ENCODE measurements around the gene ACTN1. TPM values are rescaled to one million over a fixed set of nuclear protein-coding genes. Genes with fewer than 3 reads are reported as not detected.
A peak's percentile ranks its signal among the peaks of the same experiment; 100 is the strongest.

ACTN1 gene
- total and polyA plus RNA-seq, 8 donors = 24.4 to 133 (median 49.0) TPM

DNA sequence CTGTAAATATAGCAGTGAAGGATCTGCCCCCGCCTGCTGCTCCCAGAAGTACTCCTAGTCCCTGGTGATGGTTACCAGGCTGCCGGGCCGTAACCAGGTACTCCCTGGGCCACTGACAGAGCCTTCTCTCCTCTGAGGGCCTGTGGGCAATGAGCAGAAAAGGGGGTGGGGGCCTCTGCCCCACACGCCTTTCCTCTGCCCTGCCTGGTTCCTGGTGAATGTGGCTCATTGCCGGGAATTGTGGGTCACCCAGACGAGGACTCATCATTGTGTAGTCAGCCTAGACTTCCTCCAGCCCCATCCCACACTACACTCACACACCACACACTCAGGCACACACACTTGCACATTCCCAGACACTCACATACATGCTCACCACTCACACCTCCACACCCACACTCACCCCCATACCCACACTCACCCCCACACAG lies 35.7 kb upstream of the ACTN1 start:
- H3K4me3 ChIP-seq = no peak overlapping the region
- TF ChIP-seq, protein P1, sequence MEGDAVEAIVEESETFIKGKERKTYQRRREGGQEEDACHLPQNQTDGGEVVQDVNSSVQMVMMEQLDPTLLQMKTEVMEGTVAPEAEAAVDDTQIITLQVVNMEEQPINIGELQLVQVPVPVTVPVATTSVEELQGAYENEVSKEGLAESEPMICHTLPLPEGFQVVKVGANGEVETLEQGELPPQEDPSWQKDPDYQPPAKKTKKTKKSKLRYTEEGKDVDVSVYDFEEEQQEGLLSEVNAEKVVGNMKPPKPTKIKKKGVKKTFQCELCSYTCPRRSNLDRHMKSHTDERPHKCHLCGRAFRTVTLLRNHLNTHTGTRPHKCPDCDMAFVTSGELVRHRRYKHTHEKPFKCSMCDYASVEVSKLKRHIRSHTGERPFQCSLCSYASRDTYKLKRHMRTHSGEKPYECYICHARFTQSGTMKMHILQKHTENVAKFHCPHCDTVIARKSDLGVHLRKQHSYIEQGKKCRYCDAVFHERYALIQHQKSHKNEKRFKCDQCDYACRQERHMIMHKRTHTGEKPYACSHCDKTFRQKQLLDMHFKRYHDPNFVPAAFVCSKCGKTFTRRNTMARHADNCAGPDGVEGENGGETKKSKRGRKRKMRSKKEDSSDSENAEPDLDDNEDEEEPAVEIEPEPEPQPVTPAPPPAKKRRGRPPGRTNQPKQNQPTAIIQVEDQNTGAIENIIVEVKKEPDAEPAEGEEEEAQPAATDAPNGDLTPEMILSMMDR (IDR thresholded peaks at IDR 0.05) = no peak
- H3K27ac ChIP-seq = no peak overlapping the region
- no peaks in the 10 kb centered on the region for H3K9me3 ChIP-seq
- WGBS, 2 donors = 81 to 84% methylated on average over 6 of the region's 6 CpGs
- H3K4me1 ChIP-seq = no peaks in the 10 kb centered on the region
- no peaks in the 10 kb centered on the region for H3K27me3 ChIP-seq
- ATAC-seq = peak in 2 of 4 donors; percentile 49 to 57
- no peak for DNase-seq
- FAIRE-seq = no peak
- intact Hi-C loops (cut with DNase I) = no loop called here
- no peaks in the 10 kb centered on the region for H3K36me3 ChIP-seq

DNA sequence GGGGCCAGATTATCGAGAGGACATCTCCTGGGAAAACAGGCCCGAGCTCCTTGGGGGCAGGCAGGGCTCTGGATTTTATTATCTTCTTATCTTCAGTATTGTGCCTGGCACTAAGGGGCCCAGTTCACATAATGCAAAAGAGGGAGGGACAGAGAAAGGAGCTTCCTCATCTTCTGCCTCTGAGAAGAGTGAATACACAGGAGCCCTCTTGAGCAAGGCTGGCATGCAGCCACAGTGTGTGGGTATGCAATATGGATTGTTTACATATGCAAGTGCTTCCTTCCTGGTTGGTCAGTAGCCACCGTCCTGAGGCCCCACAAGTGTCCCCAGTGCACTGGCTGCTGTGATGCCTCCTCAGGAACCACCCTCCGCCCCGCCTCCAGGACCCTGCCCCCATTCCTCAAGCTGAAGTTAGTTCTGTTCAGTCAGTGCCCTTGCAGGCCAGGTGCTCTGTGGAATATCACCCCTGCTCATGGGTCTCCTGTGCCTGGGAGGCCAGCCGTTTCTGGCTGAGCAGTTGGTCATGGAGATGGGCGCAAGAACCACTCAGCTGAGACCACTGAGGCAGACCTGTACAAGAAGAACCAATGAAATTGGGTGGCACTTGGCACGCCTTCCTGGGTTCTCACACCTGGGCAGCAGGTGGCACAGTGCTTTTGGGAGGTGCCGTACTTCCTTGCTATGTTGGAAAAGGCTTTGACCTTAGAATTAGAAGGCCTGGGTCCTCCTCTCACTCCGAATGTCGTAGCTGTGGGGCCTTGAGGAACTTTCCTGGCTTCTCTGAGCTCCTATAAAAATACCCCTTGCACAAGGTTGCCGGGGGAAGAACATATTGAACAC lies 35.1 kb upstream of the ACTN1 start:
- no peaks in the 10 kb centered on the region for H3K36me3 ChIP-seq
- H3K27ac ChIP-seq = no peak overlapping the region
- no peak overlapping the region for H3K4me3 ChIP-seq
- H3K9me3 ChIP-seq = no peaks in the 10 kb centered on the region
- 72 to 73% methylated on average over 12 of the region's 12 CpGs for whole genome bisulfite sequencing, 2 donors
- no peaks in the 10 kb centered on the region for H3K4me1 ChIP-seq
- intact Hi-C loops (cut with DNase I) = no loop called here
- FAIRE-seq = no peak
- ATAC-seq = peak in 3 of 4 donors; percentile 43 to 84 (median 63)
- peak in 2 of 6 donors; percentile 19 to 50 for DNase-seq
- TF ChIP-seq, protein P1 (IDR thresholded peaks at IDR 0.05) = no peak
- no peaks in the 10 kb centered on the region for H3K27me3 ChIP-seq

DNA sequence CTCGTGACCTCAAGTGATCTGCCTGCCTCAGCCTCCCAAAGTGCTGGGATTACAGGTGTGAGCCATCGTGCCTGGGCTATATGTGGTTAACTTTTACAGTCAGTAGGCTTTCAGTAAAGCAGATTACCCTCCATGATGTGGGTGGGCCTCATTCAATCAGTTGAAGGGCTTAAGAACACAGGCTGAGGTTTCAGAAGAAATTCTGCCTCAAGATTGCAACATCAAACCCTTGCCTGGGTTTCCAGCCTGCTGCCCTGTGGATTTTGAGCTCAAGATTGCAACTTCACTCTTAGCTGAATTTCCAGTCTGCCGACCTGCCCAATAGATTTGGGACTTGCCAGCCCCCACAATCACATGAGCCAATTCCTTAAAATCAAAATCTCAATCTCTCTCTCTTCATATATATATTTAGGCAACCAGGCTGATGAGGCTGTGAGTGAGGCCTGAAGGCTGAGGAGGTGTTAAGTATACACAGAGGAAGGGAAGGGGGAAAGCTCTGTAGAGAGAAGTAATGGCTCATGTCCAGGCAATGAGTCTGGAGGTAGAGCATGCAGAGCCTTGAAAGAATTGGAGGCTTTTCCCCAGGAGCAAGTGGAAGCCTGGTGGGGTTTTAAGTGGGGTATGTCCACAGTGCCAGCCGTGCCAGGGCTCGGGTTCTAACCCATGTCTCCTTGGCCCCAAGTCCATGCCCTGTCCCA lies 33.3 kb upstream of the ACTN1 start:
- Histone ChIP-seq H3K4me1 (no peaks in the 10 kb centered on the region), H3K36me3 (no peaks in the 10 kb centered on the region), H3K9me3 (no peaks in the 10 kb centered on the region), H3K27me3 (no peaks in the 10 kb centered on the region), H3K4me3 (no peak overlapping the region), H3K27ac (no peak overlapping the region)
- intact Hi-C loops (cut with DNase I) = no loop called here
- FAIRE-seq = no peak
- DNase-seq = no peak
- TF ChIP-seq, protein P1 (IDR thresholded peaks at IDR 0.05) = no peak
- ATAC-seq = no peak
- 88 to 89% methylated on average over 5 of the region's 5 CpGs for WGBS, 2 donors

DNA sequence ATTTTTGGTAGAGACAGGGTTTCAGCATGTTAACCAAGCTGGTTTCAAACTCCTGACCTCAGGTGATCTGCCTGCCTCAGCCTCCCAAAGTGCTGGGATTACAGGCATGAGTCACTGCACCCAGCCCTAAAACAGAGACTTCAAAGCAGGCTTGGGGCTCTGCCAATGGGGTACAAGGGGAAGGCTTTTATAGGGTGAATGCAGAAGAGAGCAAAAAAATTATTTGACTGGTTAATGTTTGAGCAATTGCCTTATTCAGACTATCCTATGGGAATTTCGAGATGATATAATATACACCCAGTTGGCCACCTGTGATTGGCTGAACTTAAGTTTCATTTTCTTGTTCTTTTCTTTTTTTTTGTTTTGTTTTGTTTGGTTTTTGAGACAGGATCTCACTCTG lies 31.5 kb upstream of the ACTN1 start:
- 82 to 92% methylated on average over 1 of the region's 1 CpG for WGBS, 2 donors
- DNase-seq (no peak), ATAC-seq (no peak), FAIRE-seq (no peak)
- no peaks in the 10 kb centered on the region for H3K27me3 ChIP-seq
- intact Hi-C loops (cut with DNase I) = no loop called here
- TF ChIP-seq, protein P1 (IDR thresholded peaks at IDR 0.05) = no peak
- H3K9me3 ChIP-seq = no peaks in the 10 kb centered on the region
- no peak overlapping the region for H3K27ac ChIP-seq
- no peak overlapping the region for H3K4me3 ChIP-seq
- no peaks in the 10 kb centered on the region for H3K4me1 ChIP-seq
- no peaks in the 10 kb centered on the region for H3K36me3 ChIP-seq

Data from pancreas (tissue), 10 donors.